ENCODE measurements around the gene ANKS1B. TPM values are rescaled to one million over a fixed set of nuclear protein-coding genes. Genes with fewer than 3 reads are reported as not detected.

The ANKS1B gene
- total RNA-seq, 1 donor = 47.0 TPM

DNA sequence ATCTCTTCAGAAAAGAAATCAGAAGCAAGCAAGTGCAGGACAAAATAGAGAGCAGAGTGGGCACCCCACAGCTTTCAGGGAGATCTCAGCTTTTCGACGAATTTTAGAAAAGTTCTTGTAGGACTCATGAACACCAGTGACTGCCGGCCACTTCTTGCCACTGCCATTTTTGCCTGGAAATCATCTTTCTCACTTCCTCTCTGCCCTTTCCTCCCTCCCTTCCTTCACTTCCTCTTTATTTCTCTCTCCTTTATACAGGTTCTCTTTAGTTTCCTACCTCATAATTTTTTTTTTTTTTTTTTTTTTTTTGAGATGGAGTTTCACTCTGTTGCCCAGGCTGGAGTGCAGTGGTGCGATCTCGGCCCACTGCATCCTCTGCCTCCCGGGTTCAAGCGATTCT, 1154.1 kb downstream of the ANKS1B start:
- TF ChIP-seq, protein P1, sequence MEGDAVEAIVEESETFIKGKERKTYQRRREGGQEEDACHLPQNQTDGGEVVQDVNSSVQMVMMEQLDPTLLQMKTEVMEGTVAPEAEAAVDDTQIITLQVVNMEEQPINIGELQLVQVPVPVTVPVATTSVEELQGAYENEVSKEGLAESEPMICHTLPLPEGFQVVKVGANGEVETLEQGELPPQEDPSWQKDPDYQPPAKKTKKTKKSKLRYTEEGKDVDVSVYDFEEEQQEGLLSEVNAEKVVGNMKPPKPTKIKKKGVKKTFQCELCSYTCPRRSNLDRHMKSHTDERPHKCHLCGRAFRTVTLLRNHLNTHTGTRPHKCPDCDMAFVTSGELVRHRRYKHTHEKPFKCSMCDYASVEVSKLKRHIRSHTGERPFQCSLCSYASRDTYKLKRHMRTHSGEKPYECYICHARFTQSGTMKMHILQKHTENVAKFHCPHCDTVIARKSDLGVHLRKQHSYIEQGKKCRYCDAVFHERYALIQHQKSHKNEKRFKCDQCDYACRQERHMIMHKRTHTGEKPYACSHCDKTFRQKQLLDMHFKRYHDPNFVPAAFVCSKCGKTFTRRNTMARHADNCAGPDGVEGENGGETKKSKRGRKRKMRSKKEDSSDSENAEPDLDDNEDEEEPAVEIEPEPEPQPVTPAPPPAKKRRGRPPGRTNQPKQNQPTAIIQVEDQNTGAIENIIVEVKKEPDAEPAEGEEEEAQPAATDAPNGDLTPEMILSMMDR (IDR thresholded peaks at IDR 0.05; ENCODE audit: insufficient read depth, low read length) = no peak
- no peak overlapping the region for H3K4me3 ChIP-seq (ENCODE audit: low read depth, low read length)
- DNase-seq (ENCODE audit: low read depth) = no peak

DNA sequence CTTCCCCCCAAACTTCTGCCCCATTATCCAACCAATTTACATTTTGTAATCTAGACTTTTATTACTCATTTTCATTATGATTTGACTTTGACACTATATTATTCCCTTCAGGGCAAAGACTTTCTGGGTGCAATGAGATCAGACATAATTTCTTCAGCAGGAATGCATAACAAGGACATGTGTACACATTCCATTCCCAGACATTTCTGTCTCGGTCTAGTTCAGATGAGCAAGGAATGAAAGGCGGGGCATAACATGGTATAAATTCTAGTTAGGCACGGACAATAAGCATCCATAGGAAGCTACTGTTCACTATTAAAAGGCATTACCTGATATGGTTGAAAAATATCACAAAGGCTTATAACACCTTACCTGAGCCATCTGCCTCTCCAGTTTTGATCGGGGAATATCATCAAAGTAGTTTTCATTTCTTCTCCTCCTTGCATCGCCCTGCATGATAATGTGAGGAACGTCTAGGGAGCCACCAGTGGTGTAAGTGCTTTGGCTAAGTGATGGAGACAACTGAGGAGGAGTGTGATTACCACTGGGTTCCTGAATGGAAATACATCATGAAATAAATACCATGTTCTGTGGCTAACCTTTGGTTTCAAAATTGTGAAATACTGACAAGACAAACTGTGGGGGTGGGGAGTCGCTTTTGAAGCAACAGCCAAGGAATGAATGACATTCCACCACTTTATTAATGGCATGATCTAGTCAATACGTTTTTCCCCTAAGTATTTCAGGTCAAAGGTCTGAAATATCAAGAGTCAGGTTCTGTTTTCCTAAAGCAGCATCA, 1155.7 kb downstream of the ANKS1B start:
- DNase-seq (ENCODE audit: low read depth) = no peak
- H3K4me3 ChIP-seq (ENCODE audit: low read depth, low read length) = no peak overlapping the region
- TF ChIP-seq, protein P1 (IDR thresholded peaks at IDR 0.05; ENCODE audit: insufficient read depth, low read length) = no peak

DNA sequence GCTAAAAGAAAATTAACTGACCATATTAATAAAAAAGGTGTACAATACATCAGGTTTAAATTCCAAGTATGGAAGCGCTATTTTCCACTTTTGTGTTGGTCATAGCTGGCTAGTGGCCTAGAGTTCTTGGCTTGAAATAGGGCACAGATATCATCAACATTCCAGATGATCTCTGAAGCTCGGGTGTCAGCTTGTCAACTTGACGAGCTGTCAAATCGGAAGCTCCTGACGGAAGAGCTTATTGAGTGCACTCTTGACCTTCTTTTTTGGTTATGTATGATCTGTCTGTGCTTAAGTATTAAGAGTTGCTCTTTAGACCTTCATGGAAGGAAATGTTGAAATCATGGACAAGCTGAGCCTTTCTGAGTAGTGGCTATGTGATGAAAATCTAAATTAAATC, 1161.7 kb downstream of the ANKS1B start:
- DNase-seq (ENCODE audit: low read depth) = no peak
- TF ChIP-seq, protein P1 (IDR thresholded peaks at IDR 0.05; ENCODE audit: insufficient read depth, low read length) = no peak
- H3K4me3 ChIP-seq (ENCODE audit: low read depth, low read length) = no peak overlapping the region

DNA sequence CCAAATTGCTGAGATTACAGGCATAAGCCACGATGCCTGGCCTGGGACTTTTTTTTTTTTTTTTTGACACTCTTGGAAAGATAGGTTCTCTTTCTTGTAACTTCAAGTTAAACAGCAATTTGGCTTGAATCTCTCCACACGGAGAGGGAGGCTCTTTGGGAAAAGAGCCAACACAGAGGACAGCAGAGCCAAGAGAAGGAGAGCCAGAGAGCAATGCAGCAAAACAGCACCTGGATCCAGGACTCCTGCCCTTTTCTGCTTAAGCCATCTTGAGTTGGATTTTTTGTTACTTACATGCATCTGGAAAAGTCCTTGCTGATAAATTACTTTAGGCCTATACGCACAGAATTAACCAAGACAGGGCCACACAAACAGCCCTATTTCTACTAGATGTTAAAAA, 1162.9 kb downstream of the ANKS1B start:
- H3K4me3 ChIP-seq (ENCODE audit: low read depth, low read length) = no peak overlapping the region
- DNase-seq (ENCODE audit: low read depth) = no peak
- TF ChIP-seq, protein P1 (IDR thresholded peaks at IDR 0.05; ENCODE audit: insufficient read depth, low read length) = no peak

DNA sequence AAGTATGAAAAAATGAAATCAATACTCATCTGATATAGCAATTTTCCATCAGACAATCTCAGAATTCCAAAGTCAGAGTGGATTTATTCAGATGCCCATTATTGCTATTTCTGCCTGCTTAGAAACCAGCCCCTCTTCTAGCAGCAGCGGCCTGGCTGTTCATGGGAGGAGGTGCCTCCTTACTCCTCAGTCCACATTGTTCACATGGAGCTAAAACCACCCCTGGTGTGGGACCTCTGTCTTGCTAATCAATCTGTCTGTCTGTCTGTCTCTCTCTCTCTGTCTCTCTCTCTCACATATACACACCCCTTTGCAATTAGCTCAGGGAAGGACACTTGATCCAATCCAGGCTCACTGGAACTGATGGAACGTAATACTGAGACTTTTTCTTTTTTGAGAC, 1163.5 kb downstream of the ANKS1B start:
- H3K4me3 ChIP-seq (ENCODE audit: low read depth, low read length) = no peak overlapping the region
- DNase-seq (ENCODE audit: low read depth) = no peak
- TF ChIP-seq, protein P1 (IDR thresholded peaks at IDR 0.05; ENCODE audit: insufficient read depth, low read length) = no peak

- TF ChIP-seq, protein P1 (IDR thresholded peaks at IDR 0.05; ENCODE audit: insufficient read depth, low read length) = no peak
- H3K4me3 ChIP-seq (ENCODE audit: low read depth, low read length) = no peak overlapping the region
- no peak for DNase-seq (ENCODE audit: low read depth)
Measured at GRCh38 chr12:98819821-98820404, 1164.8 kb downstream of the ANKS1B start.

All from fibroblast of the aortic adventitia (primary cell).